Liver (tissue), 9 donors: Measurements from ENCODE around the gene MRAP. TPM values are rescaled to one million over a fixed set of nuclear protein-coding genes. Genes with fewer than 3 reads are reported as not detected.
A peak's percentile ranks its signal among the peaks of the same experiment; 100 is the strongest.

Source experiments
- DNase-seq: peaks from one replicate; pipeline ENCODE4 v3.0.0-alpha.2; 2017; ENCODE audit warnings: low spot score
- H3K27ac ChIP-seq, 2 donors: one replicate each; pipeline ENCODE4 v1.7.0; 2013; ENCODE audit warnings: inconsistent platforms in 2 of 2, low read length in 2 of 2, control low read depth in 1 of 2, low read depth in 1 of 2, mild to moderate bottlenecking in 1 of 2
- H3K27me3 ChIP-seq, 4 donors: one replicate each; pipeline versions ENCODE4 v1.6.1 to v1.7.0; 2013; ENCODE audit warnings: low read length in 3 of 4, inconsistent platforms in 1 of 4, mild to moderate bottlenecking in 1 of 4, moderate library complexity in 1 of 4; ENCODE audit not compliant: control insufficient read depth in 4 of 4, insufficient read depth in 4 of 4
- H3K36me3 ChIP-seq, 4 donors: one replicate each; pipeline versions ENCODE4 v1.6.1 to v1.7.0; 2013; ENCODE audit warnings: low read length in 3 of 4, mild to moderate bottlenecking in 3 of 4, low read depth in 1 of 4, moderate library complexity in 1 of 4; ENCODE audit not compliant: control insufficient read depth in 4 of 4, insufficient read depth in 3 of 4
- H3K4me1 ChIP-seq, 4 donors: one replicate each; pipeline versions ENCODE4 v1.6.1 to v1.7.0; 2013; ENCODE audit warnings: low read length in 3 of 4, mild to moderate bottlenecking in 3 of 4, moderate library complexity in 1 of 4; ENCODE audit not compliant: control insufficient read depth in 4 of 4, insufficient read depth in 4 of 4
- H3K4me3 ChIP-seq, 3 donors: one replicate each; pipeline versions ENCODE4 v1.6.1 to v1.7.0; 2013; ENCODE audit warnings: low read length in 3 of 3, control low read depth in 1 of 3, low read depth in 1 of 3, mild to moderate bottlenecking in 1 of 3
- H3K9ac ChIP-seq, 2 donors: one replicate each; pipeline ENCODE4 v1.7.0; 2013; ENCODE audit warnings: low read length in 2 of 2, mild to moderate bottlenecking in 2 of 2, moderate library complexity in 2 of 2, control low read depth in 1 of 2, low read depth in 1 of 2
- H3K9me3 ChIP-seq, 4 donors: one replicate each; pipeline versions ENCODE4 v1.6.1 to v1.7.0; 2013; ENCODE audit warnings: low read length in 3 of 4; ENCODE audit not compliant: control insufficient read depth in 4 of 4
- EGR1 ChIP-seq, 2 donors: IDR thresholded peaks; 2 replicates each; pipeline ENCODE4 v1.6.1; 2016 to 2018; ENCODE audit warnings: antibody characterized with exemption in 2 of 2, low read depth in 2 of 2
- GABPA ChIP-seq, 2 donors: IDR thresholded peaks in 1 of 2; conservative IDR thresholded peaks in 1 of 2; 2 replicates each; pipeline ENCODE4 v1.6.1; 2016; ENCODE audit warnings: antibody characterized with exemption in 2 of 2, mild to moderate bottlenecking in 1 of 2, moderate library complexity in 1 of 2
- HNF4A ChIP-seq, 2 donors: conservative IDR thresholded peaks; 2 replicates each; pipeline ENCODE4 v1.6.1; 2016; ENCODE audit warnings: antibody characterized with exemption in 2 of 2, mild to moderate bottlenecking in 2 of 2
- HNF4G ChIP-seq: IDR thresholded peaks from 2 replicates; pipeline ENCODE4 v1.6.1; 2016; ENCODE audit warnings: antibody characterized with exemption
- JUND ChIP-seq, 2 donors: IDR thresholded peaks; 2 replicates each; pipeline ENCODE4 v1.6.1; 2016; ENCODE audit warnings: antibody characterized with exemption in 2 of 2
- NR2F2 ChIP-seq: IDR thresholded peaks from 2 replicates; pipeline ENCODE4 v1.6.1; 2016; ENCODE audit warnings: antibody characterized with exemption
- RAD21 ChIP-seq, 2 donors: IDR thresholded peaks; 2 replicates each; pipeline ENCODE4 v1.6.1; 2016; ENCODE audit warnings: antibody characterized with exemption in 2 of 2, mild to moderate bottlenecking in 2 of 2
- RXRA ChIP-seq, 2 donors: IDR thresholded peaks; 2 replicates each; pipeline ENCODE4 v1.6.1; 2017 to 2018; ENCODE audit warnings: antibody characterized with exemption in 2 of 2, mild to moderate bottlenecking in 1 of 2
- SP1 ChIP-seq: IDR thresholded peaks from 2 replicates; pipeline ENCODE4 v1.6.1; 2018; ENCODE audit warnings: antibody characterized with exemption, mild to moderate bottlenecking
- TAF1 ChIP-seq: conservative IDR thresholded peaks from 2 replicates; pipeline ENCODE4 v1.6.1; 2016; ENCODE audit warnings: antibody characterized with exemption, mild to moderate bottlenecking
- YY1 ChIP-seq: IDR thresholded peaks from 2 replicates; pipeline ENCODE4 v1.6.1; 2016; ENCODE audit warnings: antibody characterized with exemption, mild to moderate bottlenecking
- WGBS: extraction: QIAGEN DNeasy Blood & Tissue Kit; methylation state at CpG from one replicate; pipeline ENCODE4 v1.1.7; 2013; 5-methylcytosine and 5-hydroxymethylcytosine counted together
- polyA plus RNA-seq, 2 donors: library from polyadenylated mRNA; stranded (reverse) in 1 of 2; unstranded in 1 of 2; fragments of 200-250 nt in 1 of 2; fragments of >200 nt in 1 of 2; fragmentation: Nextera tagmentation in 1 of 2; extraction: Ambion mirVana in 1 of 2; gene quantifications; one replicate each; pipeline versions ENCODE4 v1.2.1 to v1.2.3, GENCODE V29; 2013 to 2015
- total RNA-seq, 2 donors: library from RNA; depleted of rRNA; stranded (reverse); fragments of >200 nt; gene quantifications; one replicate each; pipeline ENCODE4 v1.2.3, GENCODE V29; 2014
- TF ChIP-seq, protein P1 (sequence below): IDR thresholded peaks from 2 replicates; pipeline ENCODE4 v1.6.1; 2016; ENCODE audit warnings: antibody characterized with exemption
- TF ChIP-seq, protein P2 (sequence below): IDR thresholded peaks from 2 replicates; pipeline ENCODE4 v1.6.1; 2016; ENCODE audit warnings: antibody characterized with exemption
- TF ChIP-seq, protein P3 (sequence below): IDR thresholded peaks from 2 replicates; pipeline ENCODE4 v1.6.1; 2016; ENCODE audit warnings: antibody characterized with exemption
- TF ChIP-seq, protein P4 (sequence below): IDR thresholded peaks from 2 replicates; pipeline ENCODE4 v1.6.1; 2016; ENCODE audit warnings: antibody characterized with exemption, mild to moderate bottlenecking
- TF ChIP-seq, protein P5 (sequence below): fragments of 150-350 bp; IDR thresholded peaks from 2 replicates; pipeline ENCODE4 v1.5.1; 2017; ENCODE audit warnings: improper control_type of control experiment, low read depth, low read length; ENCODE audit not compliant: missing input control
- donor health status: healthy.
- donor health status: healthy.
- donor health status: healthy.
- donor health status: healthy.
- donor health status: healthy.

Gene MRAP
- total and polyA plus RNA-seq, 4 donors, result 0.17 to 0.79 TPM; not detected in 2

DNA sequence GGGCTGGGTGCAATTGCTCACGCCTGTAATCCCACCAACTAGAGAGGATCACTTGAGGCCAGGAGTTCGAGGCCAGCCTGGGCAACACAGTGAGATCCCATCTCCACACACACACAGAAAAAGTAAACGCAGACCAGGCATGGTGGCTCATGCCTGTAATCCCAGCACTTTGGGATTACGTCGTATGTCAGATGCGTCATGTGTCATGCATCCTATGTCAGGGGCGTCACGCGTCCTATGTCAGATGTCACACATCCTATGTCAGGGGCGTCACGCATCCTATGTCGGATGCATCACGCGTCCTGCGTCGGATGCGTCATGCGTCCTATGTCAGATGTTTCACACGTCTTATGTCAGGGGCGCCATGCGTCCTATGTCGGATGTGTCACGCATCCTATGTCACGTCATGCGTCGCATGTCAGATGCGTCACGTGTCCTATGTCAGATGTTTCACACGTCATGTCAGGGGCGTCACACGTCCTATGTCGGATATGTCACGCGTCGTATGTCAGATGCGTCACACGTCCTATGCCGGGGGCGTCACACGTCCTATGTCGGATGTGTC, 1.5 kb downstream of the MRAP start (continued):
- TF ChIP-seq, protein P1, sequence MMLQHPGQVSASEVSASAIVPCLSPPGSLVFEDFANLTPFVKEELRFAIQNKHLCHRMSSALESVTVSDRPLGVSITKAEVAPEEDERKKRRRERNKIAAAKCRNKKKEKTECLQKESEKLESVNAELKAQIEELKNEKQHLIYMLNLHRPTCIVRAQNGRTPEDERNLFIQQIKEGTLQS, result no peak
- TF ChIP-seq TAF1, result no peak

DNA sequence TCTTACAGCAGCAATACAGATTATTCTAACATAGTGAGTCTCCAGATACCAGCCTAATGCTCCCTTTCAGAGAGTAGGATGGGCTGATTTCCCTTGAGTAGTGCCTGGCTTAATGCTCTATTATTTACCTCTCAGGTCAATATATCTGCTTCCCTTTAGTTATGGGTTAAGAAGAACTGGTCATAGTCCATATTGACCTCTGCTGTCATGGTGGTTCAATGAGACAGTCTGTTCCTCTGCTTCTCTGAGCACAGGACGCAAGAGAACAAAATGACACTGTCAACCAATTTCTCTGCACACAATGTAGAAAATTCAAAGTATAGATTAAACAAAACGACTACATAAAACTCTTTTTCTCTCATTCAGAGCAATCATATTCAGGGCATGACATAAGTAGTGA, 2.9 kb downstream of the MRAP start:
- Histone ChIP-seq H3K27ac (no peak overlapping the region), H3K4me1 (peaks cover 4 to 14% (median 10%) of the 10 kb centered on the region in 4 donors), H3K27me3 (no peaks in the 10 kb centered on the region), H3K9ac (no peak overlapping the region), H3K4me3 (no peak overlapping the region), H3K9me3 (no peaks in the 10 kb centered on the region), H3K36me3 (peaks cover 0 to 2% (median 0%) of the 10 kb centered on the region in 4 donors)
- TF ChIP-seq, protein P2, sequence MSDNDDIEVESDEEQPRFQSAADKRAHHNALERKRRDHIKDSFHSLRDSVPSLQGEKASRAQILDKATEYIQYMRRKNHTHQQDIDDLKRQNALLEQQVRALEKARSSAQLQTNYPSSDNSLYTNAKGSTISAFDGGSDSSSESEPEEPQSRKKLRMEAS, result no peak
- TF ChIP-seq RXRA (IDR thresholded peaks at IDR 0.05) (no peak), YY1 (no peak), JUND (IDR thresholded peaks at IDR 0.05) (no peak), NR2F2 (no peak), HNF4A (conservative IDR thresholded peaks at IDR 0.05) (peak in 1 of 2 donors; percentile 10), HNF4G (no peak)
- TF ChIP-seq, protein P3, sequence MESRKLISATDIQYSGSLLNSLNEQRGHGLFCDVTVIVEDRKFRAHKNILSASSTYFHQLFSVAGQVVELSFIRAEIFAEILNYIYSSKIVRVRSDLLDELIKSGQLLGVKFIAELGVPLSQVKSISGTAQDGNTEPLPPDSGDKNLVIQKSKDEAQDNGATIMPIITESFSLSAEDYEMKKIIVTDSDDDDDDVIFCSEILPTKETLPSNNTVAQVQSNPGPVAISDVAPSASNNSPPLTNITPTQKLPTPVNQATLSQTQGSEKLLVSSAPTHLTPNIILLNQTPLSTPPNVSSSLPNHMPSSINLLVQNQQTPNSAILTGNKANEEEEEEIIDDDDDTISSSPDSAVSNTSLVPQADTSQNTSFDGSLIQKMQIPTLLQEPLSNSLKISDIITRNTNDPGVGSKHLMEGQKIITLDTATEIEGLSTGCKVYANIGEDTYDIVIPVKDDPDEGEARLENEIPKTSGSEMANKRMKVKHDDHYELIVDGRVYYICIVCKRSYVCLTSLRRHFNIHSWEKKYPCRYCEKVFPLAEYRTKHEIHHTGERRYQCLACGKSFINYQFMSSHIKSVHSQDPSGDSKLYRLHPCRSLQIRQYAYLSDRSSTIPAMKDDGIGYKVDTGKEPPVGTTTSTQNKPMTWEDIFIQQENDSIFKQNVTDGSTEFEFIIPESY, result no peak
- WGBS, result 70% methylated on average over 2 of the region's 2 CpGs
- no peak for DNase-seq

DNA sequence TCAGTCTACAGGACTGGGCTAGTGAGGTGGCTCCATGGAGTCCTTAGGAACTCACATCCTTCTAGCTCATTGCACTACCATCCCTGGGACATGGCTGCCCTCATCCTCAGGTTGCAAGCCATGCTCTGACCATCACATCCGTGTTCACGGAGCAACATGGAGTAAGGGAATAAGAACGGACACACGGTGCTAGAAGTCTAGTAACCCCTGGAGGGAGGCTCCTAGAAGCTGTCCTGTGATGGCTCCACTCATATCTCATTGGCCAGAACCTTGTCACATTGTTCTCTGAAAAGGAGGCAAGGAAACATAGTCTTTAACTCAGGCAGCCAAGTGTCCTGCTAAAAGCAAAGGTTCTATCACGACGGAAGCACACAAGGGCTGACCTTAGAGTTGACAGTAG, 3.9 kb downstream of the MRAP start:
- H3K9ac ChIP-seq, result no peak overlapping the region
- peaks cover 0 to 5% (median 0%) of the 10 kb centered on the region in 4 donors for H3K36me3 ChIP-seq
- H3K4me1 ChIP-seq, result peaks cover 4 to 14% (median 10%) of the 10 kb centered on the region in 4 donors
- H3K4me3 ChIP-seq, result no peak overlapping the region
- no peak overlapping the region for H3K27ac ChIP-seq
- TF ChIP-seq GABPA (IDR thresholded peaks at IDR 0.05 in 1 of 2, conservative IDR thresholded peaks at IDR 0.05 in 1 of 2) (no peak), EGR1 (IDR thresholded peaks at IDR 0.05; ENCODE audit: low read depth in 2 of 2) (no peak), RAD21 (IDR thresholded peaks at IDR 0.05) (no peak), NR2F2 (no peak), TAF1 (no peak), SP1 (no peak)
- TF ChIP-seq, protein P3, result no peak
- TF ChIP-seq, protein P4, sequence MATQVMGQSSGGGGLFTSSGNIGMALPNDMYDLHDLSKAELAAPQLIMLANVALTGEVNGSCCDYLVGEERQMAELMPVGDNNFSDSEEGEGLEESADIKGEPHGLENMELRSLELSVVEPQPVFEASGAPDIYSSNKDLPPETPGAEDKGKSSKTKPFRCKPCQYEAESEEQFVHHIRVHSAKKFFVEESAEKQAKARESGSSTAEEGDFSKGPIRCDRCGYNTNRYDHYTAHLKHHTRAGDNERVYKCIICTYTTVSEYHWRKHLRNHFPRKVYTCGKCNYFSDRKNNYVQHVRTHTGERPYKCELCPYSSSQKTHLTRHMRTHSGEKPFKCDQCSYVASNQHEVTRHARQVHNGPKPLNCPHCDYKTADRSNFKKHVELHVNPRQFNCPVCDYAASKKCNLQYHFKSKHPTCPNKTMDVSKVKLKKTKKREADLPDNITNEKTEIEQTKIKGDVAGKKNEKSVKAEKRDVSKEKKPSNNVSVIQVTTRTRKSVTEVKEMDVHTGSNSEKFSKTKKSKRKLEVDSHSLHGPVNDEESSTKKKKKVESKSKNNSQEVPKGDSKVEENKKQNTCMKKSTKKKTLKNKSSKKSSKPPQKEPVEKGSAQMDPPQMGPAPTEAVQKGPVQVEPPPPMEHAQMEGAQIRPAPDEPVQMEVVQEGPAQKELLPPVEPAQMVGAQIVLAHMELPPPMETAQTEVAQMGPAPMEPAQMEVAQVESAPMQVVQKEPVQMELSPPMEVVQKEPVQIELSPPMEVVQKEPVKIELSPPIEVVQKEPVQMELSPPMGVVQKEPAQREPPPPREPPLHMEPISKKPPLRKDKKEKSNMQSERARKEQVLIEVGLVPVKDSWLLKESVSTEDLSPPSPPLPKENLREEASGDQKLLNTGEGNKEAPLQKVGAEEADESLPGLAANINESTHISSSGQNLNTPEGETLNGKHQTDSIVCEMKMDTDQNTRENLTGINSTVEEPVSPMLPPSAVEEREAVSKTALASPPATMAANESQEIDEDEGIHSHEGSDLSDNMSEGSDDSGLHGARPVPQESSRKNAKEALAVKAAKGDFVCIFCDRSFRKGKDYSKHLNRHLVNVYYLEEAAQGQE, result no peak
- TF ChIP-seq, protein P1, result no peak
- TF ChIP-seq, protein P2, result no peak
- TF ChIP-seq, protein P5, sequence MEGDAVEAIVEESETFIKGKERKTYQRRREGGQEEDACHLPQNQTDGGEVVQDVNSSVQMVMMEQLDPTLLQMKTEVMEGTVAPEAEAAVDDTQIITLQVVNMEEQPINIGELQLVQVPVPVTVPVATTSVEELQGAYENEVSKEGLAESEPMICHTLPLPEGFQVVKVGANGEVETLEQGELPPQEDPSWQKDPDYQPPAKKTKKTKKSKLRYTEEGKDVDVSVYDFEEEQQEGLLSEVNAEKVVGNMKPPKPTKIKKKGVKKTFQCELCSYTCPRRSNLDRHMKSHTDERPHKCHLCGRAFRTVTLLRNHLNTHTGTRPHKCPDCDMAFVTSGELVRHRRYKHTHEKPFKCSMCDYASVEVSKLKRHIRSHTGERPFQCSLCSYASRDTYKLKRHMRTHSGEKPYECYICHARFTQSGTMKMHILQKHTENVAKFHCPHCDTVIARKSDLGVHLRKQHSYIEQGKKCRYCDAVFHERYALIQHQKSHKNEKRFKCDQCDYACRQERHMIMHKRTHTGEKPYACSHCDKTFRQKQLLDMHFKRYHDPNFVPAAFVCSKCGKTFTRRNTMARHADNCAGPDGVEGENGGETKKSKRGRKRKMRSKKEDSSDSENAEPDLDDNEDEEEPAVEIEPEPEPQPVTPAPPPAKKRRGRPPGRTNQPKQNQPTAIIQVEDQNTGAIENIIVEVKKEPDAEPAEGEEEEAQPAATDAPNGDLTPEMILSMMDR, result no peak
- no peaks in the 10 kb centered on the region for H3K9me3 ChIP-seq
- DNase-seq, result no peak
- 93% methylated on average over 6 of the region's 6 CpGs for WGBS
- no peaks in the 10 kb centered on the region for H3K27me3 ChIP-seq
